Cardiac fibroblast (primary cell): Measurements from ENCODE around the gene POLR1A.

Experiments used
- DNase-seq, 2 donors: peaks; one replicate each; pipeline versions ENCODE4 v3.0.0 to v3.0.0-alpha.2; 2010; ENCODE audit warnings: low read depth in 2 of 2
- H3K4me3 ChIP-seq, 2 donors: replicated peaks in 1 of 2; 1 replicate in 1 of 2; 2 replicates in 1 of 2; pipeline ENCODE4 v1.5.1; 2011; ENCODE audit warnings: low read depth in 2 of 2, low read length in 2 of 2, mild to moderate bottlenecking in 2 of 2, moderate library complexity in 1 of 2
- TF ChIP-seq, protein P1 (sequence below): IDR thresholded peaks from one replicate; pipeline ENCODE4 v1.5.1; 2011; ENCODE audit warnings: low read depth, mild to moderate bottlenecking, low read length, inconsistent platforms

The POLR1A gene

DNA sequence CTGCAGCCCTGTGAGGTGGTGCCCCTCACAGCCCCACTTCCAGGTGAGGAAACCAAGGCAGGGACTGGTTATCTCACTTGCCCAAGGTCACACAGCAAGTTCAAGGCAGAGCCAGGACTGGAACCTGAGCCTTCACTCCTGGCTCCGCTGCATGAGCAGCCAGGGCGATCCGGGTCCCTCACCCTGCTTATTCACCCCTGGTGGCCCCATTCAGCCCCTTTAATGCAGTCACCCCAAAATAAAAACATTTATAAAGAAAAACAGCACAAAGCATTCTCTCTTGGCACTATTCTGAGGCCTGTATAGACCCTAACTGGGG, 57.3 kb downstream of the POLR1A start:
- TF ChIP-seq, protein P1, sequence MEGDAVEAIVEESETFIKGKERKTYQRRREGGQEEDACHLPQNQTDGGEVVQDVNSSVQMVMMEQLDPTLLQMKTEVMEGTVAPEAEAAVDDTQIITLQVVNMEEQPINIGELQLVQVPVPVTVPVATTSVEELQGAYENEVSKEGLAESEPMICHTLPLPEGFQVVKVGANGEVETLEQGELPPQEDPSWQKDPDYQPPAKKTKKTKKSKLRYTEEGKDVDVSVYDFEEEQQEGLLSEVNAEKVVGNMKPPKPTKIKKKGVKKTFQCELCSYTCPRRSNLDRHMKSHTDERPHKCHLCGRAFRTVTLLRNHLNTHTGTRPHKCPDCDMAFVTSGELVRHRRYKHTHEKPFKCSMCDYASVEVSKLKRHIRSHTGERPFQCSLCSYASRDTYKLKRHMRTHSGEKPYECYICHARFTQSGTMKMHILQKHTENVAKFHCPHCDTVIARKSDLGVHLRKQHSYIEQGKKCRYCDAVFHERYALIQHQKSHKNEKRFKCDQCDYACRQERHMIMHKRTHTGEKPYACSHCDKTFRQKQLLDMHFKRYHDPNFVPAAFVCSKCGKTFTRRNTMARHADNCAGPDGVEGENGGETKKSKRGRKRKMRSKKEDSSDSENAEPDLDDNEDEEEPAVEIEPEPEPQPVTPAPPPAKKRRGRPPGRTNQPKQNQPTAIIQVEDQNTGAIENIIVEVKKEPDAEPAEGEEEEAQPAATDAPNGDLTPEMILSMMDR: no peak
- DNase-seq: no peak
- H3K4me3 ChIP-seq: no peak overlapping the region

DNA sequence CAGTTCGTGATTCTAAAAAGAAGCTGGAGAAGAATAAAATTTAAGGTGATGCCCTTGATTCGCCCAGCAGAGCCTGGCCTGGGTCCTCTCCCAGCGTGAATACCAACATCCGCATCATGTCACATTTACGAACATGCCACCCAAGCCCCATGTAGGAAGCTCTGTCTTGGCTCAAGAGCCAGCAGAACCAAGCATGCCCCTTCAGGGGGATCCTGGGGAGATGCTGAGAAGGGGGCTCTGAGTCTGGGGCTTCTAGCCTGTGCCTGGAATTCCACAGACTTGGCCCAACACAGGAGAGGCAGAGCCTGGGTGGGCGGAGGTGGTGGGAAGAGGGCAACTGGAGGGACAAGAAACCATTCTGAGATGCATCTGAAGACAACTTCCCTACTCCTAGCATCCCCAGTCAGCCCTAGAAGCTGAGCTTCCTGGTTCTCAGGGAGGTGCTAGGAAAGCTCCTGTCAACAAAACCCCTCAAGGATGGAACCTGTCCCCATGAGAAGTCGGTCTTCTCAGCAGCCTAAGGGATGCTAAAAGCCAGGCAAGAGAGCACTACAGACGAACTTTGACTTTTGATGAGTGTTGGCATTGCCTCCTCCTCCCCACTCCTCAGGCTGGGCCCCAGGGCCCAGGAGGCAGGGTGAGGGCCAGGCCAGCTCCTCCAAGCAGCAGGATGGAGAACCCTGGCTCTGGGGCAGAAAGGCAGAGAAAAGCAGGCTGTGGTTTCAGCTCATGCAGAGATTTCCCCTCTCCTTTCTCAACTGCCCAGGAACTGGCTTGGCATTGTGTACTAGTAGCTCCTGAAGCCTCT, 57.9 kb downstream of the POLR1A start:
- H3K4me3 ChIP-seq: no peak overlapping the region
- TF ChIP-seq, protein P1: no peak
- DNase-seq: no peak

DNA sequence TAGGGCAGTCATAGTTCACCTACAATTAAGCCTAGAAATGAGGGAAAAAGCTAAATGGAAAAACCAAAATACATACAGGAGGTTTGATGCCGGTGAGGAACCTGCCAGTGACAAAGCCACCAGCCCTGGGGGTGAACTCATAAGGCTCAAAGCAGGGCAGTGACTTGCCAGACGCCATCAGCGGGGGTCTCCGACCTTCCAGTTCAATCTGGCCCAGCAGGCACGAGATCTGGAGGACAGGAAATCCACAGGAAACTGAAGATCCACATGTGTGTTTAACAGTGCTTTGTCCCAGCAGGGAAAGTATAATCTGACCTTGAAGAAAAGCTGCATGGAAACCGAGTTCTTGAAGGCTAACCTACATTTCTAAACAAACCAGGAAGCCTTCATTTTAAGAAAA, 60.1 kb downstream of the POLR1A start:
- TF ChIP-seq, protein P1: no peak
- DNase-seq: no peak
- H3K4me3 ChIP-seq: no peak overlapping the region

- H3K4me3 ChIP-seq: no peak overlapping the region
- no peak for DNase-seq
- TF ChIP-seq, protein P1: no peak
Observed at GRCh38 chr2:86044614-86045013, 61.1 kb downstream of the POLR1A start.

GRCh38 chr2:86044045-86044444, 61.6 kb downstream of the POLR1A start:
- no peak for DNase-seq
- TF ChIP-seq, protein P1: no peak
- H3K4me3 ChIP-seq: no peak overlapping the region

GRCh38 chr2:86042256-86043168, 63.2 kb downstream of the POLR1A start:
- H3K4me3 ChIP-seq: no peak overlapping the region
- no peak for DNase-seq
- TF ChIP-seq, protein P1: no peak
